ENCODE results near the gene SH3BP5.

Gene SH3BP5

GRCh38 chr3:15325228-15325627 is 7.2 kb downstream of the SH3BP5 start:
- no peak for DNase-seq (ENCODE audit: low spot score)

GRCh38 chr3:15324379-15324808 is 8.0 kb downstream of the SH3BP5 start:
- DNase-seq (ENCODE audit: low spot score): no peak

GRCh38 chr3:15323063-15323462 is 9.3 kb downstream of the SH3BP5 start:
- no peak for DNase-seq (ENCODE audit: low spot score)

DNA sequence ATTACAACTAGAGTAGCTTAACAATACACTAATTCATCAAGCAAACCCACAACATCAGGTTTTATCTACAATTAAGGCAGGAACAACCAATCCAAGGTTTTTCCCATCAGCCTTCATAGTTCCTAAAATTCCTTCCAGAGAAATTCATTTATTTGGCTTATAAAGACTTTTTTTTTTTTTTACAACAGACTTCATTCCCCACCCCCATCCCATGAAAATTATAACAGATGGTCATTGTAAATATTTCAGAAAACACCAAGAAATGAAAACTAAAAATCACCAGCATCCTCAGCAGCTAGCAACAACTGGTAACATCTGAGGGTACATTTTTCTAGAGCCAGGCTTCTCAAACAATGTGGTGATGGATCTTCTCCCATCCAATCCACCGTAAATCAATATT is 11.0 kb downstream of the SH3BP5 start:
- DNase-seq (ENCODE audit: low spot score): no peak

GRCh38 chr3:15319575-15319974 is 12.8 kb downstream of the SH3BP5 start:
- no peak for DNase-seq (ENCODE audit: low spot score)

DNA sequence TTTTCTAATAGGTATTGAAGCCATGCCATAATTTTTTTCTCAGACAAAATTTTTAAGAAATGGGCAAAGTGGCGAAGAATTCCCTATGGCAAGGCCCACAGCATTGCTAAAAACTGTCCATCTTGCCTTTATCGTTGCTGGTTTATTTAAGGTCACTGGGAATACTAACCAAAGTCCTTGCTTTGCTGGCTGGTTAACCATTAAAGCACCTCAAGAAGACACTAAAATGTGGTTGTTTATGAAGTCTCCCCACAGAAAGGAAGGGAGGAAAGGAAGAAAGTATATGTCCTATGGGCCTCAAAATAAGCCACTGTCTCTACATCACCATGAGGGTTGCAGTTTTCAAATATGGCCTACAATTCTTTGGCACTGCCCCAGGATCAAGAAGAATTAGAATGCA is 13.2 kb downstream of the SH3BP5 start:
- no peak for DNase-seq (ENCODE audit: low spot score)

- DNase-seq (ENCODE audit: low spot score): no peak
Observed at GRCh38 chr3:15318661-15319060, 13.7 kb downstream of the SH3BP5 start.

GRCh38 chr3:15316998-15317435 is 15.4 kb downstream of the SH3BP5 start:
- no peak for DNase-seq (ENCODE audit: low spot score)

- no peak for DNase-seq (ENCODE audit: low spot score)
Observed at GRCh38 chr3:15315003-15315402, 17.4 kb downstream of the SH3BP5 start.

DNA sequence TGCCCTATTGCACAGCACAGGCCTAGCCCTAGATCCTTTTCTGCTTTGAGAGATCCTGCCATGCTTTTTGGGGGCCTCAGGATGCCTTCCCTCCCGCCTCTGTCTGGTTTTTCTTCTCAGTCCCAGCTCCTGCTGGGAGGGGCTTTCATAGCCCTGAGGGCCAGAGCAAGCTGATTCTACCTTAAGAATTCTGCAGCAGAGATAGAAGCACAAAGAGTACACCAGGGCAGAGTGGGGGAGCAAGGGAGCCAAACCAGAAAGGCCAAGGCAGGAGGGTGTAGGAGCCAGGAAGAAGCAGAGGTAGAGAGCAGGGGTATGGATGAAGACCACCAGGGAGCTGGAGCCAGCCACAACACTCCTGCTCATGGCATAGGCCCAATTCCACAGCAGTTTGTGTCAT is 18.1 kb downstream of the SH3BP5 start:
- no peak for DNase-seq (ENCODE audit: low spot score)

DNA sequence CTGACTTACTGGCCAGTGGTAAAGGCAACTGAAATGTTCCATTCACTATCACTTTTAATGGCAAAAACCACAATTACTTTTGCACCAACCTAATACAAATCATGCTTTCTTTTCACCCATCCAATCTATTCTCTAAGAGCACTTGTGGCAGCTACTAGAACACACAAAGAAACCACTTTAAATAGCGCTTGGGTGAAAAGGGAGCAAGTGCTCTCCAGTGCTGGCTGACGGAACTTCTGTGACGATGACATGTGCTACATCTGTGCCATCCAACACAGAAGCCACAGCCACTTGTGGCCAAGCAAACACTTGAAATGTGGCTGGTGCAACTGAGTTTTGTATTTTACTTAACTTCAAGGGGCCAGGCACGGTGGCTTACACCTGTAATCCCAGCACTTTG is 18.9 kb downstream of the SH3BP5 start:
- no peak for DNase-seq (ENCODE audit: low spot score)

DNA sequence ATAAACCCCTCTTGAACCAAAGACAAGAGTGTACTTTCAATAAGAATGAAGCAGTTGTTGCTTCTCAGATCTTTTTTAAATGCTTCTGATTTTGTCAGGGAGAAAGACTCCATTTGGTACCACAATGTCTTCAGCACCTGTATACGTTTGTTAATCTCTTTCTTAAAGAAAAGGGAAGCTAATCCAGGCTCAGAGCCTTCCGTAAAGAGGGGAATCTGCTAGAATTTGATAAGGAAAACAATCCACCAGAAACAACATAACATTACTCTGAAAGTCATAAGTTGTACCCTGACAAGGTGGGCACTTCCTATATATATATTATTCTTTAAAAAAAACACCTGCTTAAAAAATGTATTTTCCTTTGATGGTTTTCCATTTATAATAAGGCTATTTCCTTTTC is 19.8 kb downstream of the SH3BP5 start:
- DNase-seq (ENCODE audit: low spot score): no peak

- DNase-seq (ENCODE audit: low spot score): peak; percentile 45
Observed at GRCh38 chr3:15310491-15311370, 21.7 kb downstream of the SH3BP5 start.

- DNase-seq (ENCODE audit: low spot score): no peak
Observed at GRCh38 chr3:15309662-15310335, 22.6 kb downstream of the SH3BP5 start.

GRCh38 chr3:15307580-15307979 is 24.8 kb downstream of the SH3BP5 start:
- DNase-seq (ENCODE audit: low spot score): no peak

GRCh38 chr3:15306979-15307359 is 25.4 kb downstream of the SH3BP5 start:
- no peak for DNase-seq (ENCODE audit: low spot score)

GRCh38 chr3:15305359-15305844 is 27.0 kb downstream of the SH3BP5 start:
- peak; percentile 10 for DNase-seq (ENCODE audit: low spot score)

GRCh38 chr3:15303728-15304127 is 28.7 kb downstream of the SH3BP5 start:
- DNase-seq (ENCODE audit: low spot score): no peak

DNA sequence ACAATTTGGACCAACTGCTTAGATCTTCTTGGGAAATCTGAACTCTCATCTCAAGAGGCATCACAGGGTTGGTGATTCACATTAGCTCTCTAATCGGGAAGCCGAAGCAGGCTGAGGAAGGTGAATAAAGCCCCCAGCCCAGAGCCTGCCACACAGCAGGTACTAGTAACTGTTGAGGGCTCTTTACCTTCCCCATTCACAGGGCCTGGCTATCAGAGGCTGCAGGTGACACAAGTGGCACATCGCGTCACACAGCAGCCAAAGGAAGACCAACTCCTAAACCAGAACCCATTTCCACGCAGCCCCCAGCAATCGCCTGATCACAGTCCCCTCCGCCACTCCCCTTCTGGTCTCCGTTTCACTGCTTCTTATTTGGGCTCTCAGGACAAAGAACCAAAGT is 29.2 kb downstream of the SH3BP5 start:
- DNase-seq (ENCODE audit: low spot score): no peak

DNA sequence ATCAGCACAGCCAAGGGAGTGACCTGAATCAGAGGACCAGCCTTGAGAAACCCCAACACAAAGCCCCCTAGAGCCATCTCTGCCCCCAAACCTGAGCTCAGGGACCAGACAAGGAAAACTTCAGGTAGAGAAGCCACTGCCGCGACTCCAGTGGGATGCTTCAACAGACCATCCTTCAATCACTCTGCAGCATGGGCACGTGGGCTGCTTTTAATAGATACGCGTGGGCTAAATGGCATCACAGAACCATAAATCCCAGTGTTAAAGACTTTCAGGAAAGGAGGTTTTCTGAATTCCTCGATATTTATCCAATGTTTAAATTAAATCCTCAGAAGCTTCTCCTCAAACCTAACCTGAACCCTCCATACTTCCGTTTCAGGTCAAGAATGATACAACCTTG is 30.6 kb downstream of the SH3BP5 start:
- no peak for DNase-seq (ENCODE audit: low spot score)

DNA sequence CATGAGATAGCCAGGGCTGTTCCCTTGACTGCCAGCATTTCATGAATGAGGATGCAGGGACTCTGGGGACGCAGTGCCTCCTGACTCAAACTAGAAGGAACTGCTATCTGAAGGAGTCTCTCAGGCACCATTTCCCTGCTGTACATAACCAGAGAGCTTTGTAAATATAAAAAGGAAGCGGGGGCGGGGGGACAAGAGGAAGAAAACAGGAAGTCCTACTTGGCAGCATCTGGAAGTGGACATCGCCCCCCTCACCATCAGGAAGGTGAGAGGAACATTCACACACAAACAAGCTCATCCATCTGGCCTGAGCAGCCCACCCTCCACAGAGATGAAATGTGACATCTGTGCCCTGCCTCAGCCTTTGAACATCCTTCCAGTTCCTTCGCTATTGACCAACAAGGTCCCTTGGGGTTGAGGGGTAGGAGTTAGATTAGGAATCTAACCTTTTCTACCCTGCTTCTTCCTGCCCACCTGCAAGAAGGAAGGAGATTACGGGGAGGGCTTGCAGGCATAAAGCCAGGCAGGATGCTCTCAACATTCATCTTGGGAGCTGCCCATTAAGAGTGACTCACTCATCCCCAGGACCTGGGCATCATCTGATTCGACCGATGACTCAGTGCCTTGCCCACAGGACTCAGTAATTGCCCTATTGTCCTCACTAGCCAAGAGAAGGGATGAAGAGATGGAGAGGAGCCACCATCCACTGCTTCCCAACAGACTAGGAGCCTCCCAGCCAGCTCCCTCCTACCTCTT is 31.9 kb downstream of the SH3BP5 start:
- DNase-seq (ENCODE audit: low spot score): peak; percentile 45

DNA sequence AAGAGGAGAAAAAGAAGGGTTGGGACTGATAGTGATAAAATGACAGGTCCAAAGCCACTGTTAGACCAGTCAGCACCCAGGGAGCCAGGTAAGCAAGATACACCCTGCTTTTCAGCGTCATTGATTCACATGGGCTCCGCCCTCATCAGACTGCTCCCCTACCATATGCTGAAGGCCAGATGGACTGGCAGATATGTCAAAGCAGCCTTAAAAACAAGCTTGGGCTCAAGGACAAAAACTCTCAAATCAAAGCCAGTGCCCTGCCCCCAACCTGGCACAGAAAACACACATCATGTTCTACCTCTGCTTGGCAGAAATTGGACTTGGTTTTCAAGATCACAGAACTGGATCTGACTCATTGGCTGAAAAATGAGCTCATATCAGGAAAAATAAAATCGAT is 33.4 kb downstream of the SH3BP5 start:
- DNase-seq (ENCODE audit: low spot score): no peak

GRCh38 chr3:15298504-15298903 is 33.9 kb downstream of the SH3BP5 start:
- no peak for DNase-seq (ENCODE audit: low spot score)

Data from LoVo (cell line).